Lung (tissue), 12 donors: ENCODE measurements around the gene DLEC1. TPM values are rescaled to one million over a fixed set of nuclear protein-coding genes. Genes with fewer than 3 reads are reported as not detected.

Experiments
- ATAC-seq: fragments of 200-7000 bp; cut with Tn5 transposase; one replicate; pipeline ENCODE4 v1.9.1; 2020; ENCODE audit warnings: moderate number of reproducible peaks; ENCODE audit not compliant: insufficient read depth, low FRiP score
- DNase-seq, 3 donors: peaks; one replicate each; pipeline ENCODE4 v3.0.0-alpha.2; 2013 to 2017
- H3K27ac ChIP-seq, 2 donors: one replicate each; pipeline ENCODE4 v1.5.1; 2013; ENCODE audit warnings: mild to moderate bottlenecking in 2 of 2, moderate library complexity in 2 of 2, control low read depth in 1 of 2, inconsistent platforms in 1 of 2, low read depth in 1 of 2, low read length in 1 of 2
- H3K27me3 ChIP-seq, 3 donors: one replicate each; pipeline ENCODE4 v1.5.1; 2013; ENCODE audit warnings: low read length in 2 of 3; ENCODE audit not compliant: control insufficient read depth in 3 of 3, insufficient read depth in 3 of 3
- H3K36me3 ChIP-seq, 4 donors: one replicate each; pipeline ENCODE4 v1.5.1; 2013; ENCODE audit warnings: low read length in 4 of 4, mild to moderate bottlenecking in 1 of 4, moderate library complexity in 1 of 4; ENCODE audit not compliant: control insufficient read depth in 4 of 4, insufficient read depth in 4 of 4
- H3K4me1 ChIP-seq, 5 donors: one replicate each; pipeline ENCODE4 v1.5.1; 2013; ENCODE audit warnings: low read length in 5 of 5, mild to moderate bottlenecking in 2 of 5, moderate library complexity in 1 of 5; ENCODE audit not compliant: control insufficient read depth in 5 of 5, insufficient read depth in 5 of 5
- H3K4me3 ChIP-seq: one replicate; pipeline ENCODE4 v1.5.1; 2013; ENCODE audit warnings: mild to moderate bottlenecking, control low read depth, moderate library complexity
- H3K9ac ChIP-seq, 2 donors: one replicate each; pipeline ENCODE4 v1.5.1; 2013; ENCODE audit warnings: low read length in 2 of 2, control low read depth in 1 of 2; ENCODE audit not compliant: insufficient read depth in 1 of 2
- H3K9me3 ChIP-seq, 4 donors: one replicate each; pipeline ENCODE4 v1.5.1; 2013; ENCODE audit warnings: low read length in 3 of 4, mild to moderate bottlenecking in 1 of 4, moderate library complexity in 1 of 4; ENCODE audit not compliant: control insufficient read depth in 4 of 4, insufficient read depth in 3 of 4
- WGBS, 2 donors: extraction: QIAGEN DNeasy Blood & Tissue Kit; methylation state at CpG; one replicate each; pipeline ENCODE4 v1.1.7; 2013; 5-methylcytosine and 5-hydroxymethylcytosine counted together
- polyA plus RNA-seq, 2 donors: library from polyadenylated mRNA; stranded (reverse); fragments of 200-250 nt; gene quantifications; one replicate each; pipeline ENCODE4 v1.2.1, GENCODE V29; 2013
- total RNA-seq, 2 donors: library from RNA; depleted of rRNA in 1 of 2; stranded (reverse); fragments of >200 nt in 1 of 2; gene quantifications; one replicate each; pipeline ENCODE4 v1.2.1, GENCODE V29; 2014 to 2021
- TF ChIP-seq, protein P1 (sequence below): IDR thresholded peaks from 2 replicates; pipeline ENCODE4 v1.5.1; 2012; ENCODE audit warnings: mild to moderate bottlenecking; ENCODE audit errors: control extremely low read depth, extremely low read depth
- donor health status: control.
- donor health status: control.
- donor health status: Bipolar disorder and iron deficiency.
- donor health status: healthy.
- donor health status: DM: yes; HTN: yes; CAD: no.

Gene DLEC1
- total and polyA plus RNA-seq, 4 donors = 4.2 to 28.8 (median 8.0) TPM

DNA sequence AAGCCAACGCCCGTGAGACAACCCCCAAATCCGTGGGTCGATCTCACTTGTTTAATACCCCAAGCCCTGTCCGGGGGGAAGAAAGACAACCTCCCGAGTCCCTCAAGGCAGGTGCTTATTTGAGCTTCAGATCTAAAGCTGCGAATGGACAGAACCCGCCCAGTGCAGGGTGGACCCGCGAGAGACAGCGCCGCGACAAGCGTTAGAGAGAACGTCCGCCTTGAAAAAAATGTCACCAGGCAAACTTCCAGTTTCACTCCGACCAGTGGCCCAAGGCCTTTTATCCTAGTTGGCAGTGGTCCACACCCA lies 125.6 kb downstream of the DLEC1 start:
- peak overlapping the region; percentile 87 to 96 for H3K9ac ChIP-seq
- no peaks in the 10 kb centered on the region for H3K27me3 ChIP-seq
- ATAC-seq (no peak), DNase-seq (no peak)
- H3K27ac ChIP-seq = peak overlapping the region; percentile 96
- H3K4me3 ChIP-seq = peak overlapping the region; percentile 26
- TF ChIP-seq, protein P1, sequence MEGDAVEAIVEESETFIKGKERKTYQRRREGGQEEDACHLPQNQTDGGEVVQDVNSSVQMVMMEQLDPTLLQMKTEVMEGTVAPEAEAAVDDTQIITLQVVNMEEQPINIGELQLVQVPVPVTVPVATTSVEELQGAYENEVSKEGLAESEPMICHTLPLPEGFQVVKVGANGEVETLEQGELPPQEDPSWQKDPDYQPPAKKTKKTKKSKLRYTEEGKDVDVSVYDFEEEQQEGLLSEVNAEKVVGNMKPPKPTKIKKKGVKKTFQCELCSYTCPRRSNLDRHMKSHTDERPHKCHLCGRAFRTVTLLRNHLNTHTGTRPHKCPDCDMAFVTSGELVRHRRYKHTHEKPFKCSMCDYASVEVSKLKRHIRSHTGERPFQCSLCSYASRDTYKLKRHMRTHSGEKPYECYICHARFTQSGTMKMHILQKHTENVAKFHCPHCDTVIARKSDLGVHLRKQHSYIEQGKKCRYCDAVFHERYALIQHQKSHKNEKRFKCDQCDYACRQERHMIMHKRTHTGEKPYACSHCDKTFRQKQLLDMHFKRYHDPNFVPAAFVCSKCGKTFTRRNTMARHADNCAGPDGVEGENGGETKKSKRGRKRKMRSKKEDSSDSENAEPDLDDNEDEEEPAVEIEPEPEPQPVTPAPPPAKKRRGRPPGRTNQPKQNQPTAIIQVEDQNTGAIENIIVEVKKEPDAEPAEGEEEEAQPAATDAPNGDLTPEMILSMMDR = no peak
- H3K4me1 ChIP-seq = peaks cover 0 to 8% (median 5%) of the 10 kb centered on the region in 5 donors
- H3K36me3 ChIP-seq = no peaks in the 10 kb centered on the region
- H3K9me3 ChIP-seq = no peaks in the 10 kb centered on the region
- WGBS, 2 donors = 0 to 1% methylated on average over 17 of the region's 17 CpGs

DNA sequence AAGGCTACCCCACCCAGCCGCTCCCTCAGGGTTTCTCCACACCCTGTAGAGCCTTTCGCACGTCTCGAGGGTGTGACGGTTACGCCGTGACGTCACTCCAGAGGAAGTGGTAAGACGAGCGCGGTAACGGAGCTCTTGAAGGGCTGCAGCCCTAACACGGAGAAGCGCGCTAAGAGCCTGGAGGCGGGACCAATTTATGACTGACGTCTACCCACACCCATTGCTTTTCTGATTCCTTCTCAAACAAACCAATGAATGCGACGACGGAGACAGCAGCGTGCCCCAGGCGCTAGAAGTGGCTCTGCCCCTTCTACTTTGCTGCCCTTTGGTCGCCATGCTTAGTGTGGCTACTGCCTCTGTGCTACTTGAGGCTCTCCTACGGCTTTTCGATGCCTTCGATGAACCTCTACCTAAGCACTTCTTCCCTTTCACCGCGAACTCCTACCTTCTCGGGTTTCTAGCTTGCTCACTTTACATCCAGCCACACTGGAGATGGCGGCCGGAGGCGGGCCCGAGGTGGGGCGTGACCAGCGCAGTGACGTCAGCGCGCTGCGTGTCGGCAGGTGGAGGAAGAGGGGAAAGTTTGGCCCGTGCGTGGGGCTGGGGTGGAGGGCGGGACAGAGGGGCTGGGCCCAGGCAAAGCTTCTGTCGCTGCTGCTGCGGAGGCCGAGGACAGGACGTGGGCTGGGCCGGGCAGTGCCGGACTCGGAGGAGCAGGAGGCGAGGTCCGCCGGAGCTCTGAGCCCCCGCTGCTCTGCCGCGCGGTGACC lies 126.1 kb downstream of the DLEC1 start, which contains the start of gene OXSR1:
TSS of gene OXSR1 (plus strand) at position 586 of the 770 bp plus-strand sequence. CDS start 340 bp downstream, outside the sequence.
- 0% methylated on average over 53 to 57 of the region's 57 CpGs for WGBS, 2 donors
- H3K27ac ChIP-seq = peak within 1 kb of the TSS; percentile 96
- DNase-seq = peak; percentile 99 to 100 (median 100)
- no peaks in the 10 kb centered on the region for H3K27me3 ChIP-seq
- H3K9me3 ChIP-seq = no peaks in the 10 kb centered on the region
- peaks cover 0 to 8% (median 5%) of the 10 kb centered on the region in 5 donors for H3K4me1 ChIP-seq
- no peaks in the 10 kb centered on the region for H3K36me3 ChIP-seq
- H3K4me3 ChIP-seq = peak within 1 kb of the TSS; percentile 77
- peak within 1 kb of the TSS; percentile 87 to 96 for H3K9ac ChIP-seq
- peak; percentile 96 for ATAC-seq
- TF ChIP-seq, protein P1 = no peak

DNA sequence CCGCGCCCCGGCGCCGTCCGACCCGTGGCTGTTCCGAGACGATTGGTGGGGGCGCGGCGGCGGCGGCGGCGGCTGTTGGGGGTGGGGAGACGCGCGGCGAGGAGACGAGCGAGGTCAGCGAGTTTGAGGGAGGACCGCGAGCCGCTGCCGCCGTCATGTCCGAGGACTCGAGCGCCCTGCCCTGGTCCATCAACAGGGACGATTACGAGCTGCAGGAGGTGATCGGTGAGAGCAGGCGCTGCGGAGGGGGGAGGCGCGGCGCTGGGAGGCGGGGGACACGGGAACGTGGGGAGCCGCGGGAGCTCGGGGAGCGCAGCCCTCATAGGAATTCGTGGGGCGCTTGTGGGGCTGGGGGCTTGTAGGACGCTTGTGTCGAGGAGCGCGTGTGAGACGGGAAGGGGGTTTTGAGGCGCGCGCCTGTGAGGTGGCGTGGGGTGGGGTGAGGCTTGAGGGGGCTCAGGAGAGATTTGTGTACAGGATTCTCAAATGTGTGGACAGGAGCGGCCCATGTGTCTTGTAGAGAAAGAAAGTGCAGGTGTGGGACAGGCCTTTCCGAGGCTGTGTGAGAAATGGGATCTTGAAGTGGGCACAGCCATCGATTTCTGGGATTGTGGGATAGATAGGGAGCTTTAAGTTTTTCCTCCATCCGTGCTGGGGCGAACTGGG lies 126.8 kb downstream of the DLEC1 start:
- no peak for DNase-seq
- Histone ChIP-seq H3K9ac (peak overlapping the region; percentile 64 to 79), H3K27ac (peak overlapping the region; percentile 85 to 95), H3K4me1 (peaks cover 0 to 11% (median 5%) of the 10 kb centered on the region in 5 donors), H3K4me3 (peak overlapping the region; percentile 77), H3K9me3 (no peaks in the 10 kb centered on the region), H3K27me3 (no peaks in the 10 kb centered on the region), H3K36me3 (no peaks in the 10 kb centered on the region)
- WGBS, 2 donors = 1% methylated on average over 46 to 62 of the region's 62 CpGs
- ATAC-seq = no peak
- TF ChIP-seq, protein P1 = no peak
